H9 (cell line): ENCODE data around the gene MAD1L1. TPM values are rescaled to one million over a fixed set of nuclear protein-coding genes. Genes with fewer than 3 reads are reported as not detected.

Experiments
- DNase-seq: peaks from one replicate; pipeline ENCODE4 v3.0.0-alpha.2; 2017
- H2AFZ ChIP-seq: one replicate; pipeline ENCODE4 v1.6.1; 2013; ENCODE audit warnings: mild to moderate bottlenecking, low read length, control low read depth, moderate library complexity
- H2AK5ac ChIP-seq: 2 replicates; pipeline ENCODE4 v1.6.1; 2013; ENCODE audit warnings: low read length, control low read depth, mixed read lengths; ENCODE audit not compliant: insufficient read length
- H2BK120ac ChIP-seq: one replicate; pipeline ENCODE4 v1.6.1; 2013; ENCODE audit warnings: low read depth, mild to moderate bottlenecking, low read length, control low read depth, inconsistent platforms; ENCODE audit not compliant: poor library complexity, severe bottlenecking
- H2BK12ac ChIP-seq: 2 replicates; pipeline ENCODE4 v1.6.1; 2013; ENCODE audit warnings: low read length, control low read depth, mixed read lengths, low read depth; ENCODE audit not compliant: insufficient read length
- H2BK15ac ChIP-seq: 2 replicates; pipeline ENCODE4 v1.6.1; 2013; ENCODE audit warnings: low read depth, low read length, control low read depth
- H2BK20ac ChIP-seq: one replicate; pipeline ENCODE4 v1.6.1; 2013; ENCODE audit warnings: low read depth, mild to moderate bottlenecking, low read length, control low read depth, inconsistent platforms; ENCODE audit not compliant: poor library complexity, severe bottlenecking
- H2BK5ac ChIP-seq: 2 replicates; pipeline ENCODE4 v1.6.1; 2013; ENCODE audit warnings: low read length, control low read depth, mixed read lengths; ENCODE audit not compliant: insufficient read length
- H3K14ac ChIP-seq: 2 replicates; pipeline ENCODE4 v1.6.1; 2013; ENCODE audit warnings: low read length, control low read depth; ENCODE audit not compliant: insufficient read depth
- H3K18ac ChIP-seq: 2 replicates; pipeline ENCODE4 v1.6.1; 2013; ENCODE audit warnings: low read depth, mild to moderate bottlenecking, mixed read lengths, low read length, control low read depth; ENCODE audit not compliant: insufficient read length
- H3K23ac ChIP-seq: 2 replicates; pipeline ENCODE4 v1.6.1; 2013; ENCODE audit warnings: low read length, control low read depth, mixed read lengths, low read depth; ENCODE audit not compliant: insufficient read length
- H3K23me2 ChIP-seq: 2 replicates; pipeline ENCODE4 v1.6.1; 2013; ENCODE audit warnings: low read depth, mild to moderate bottlenecking, mixed read lengths, low read length, control low read depth; ENCODE audit not compliant: insufficient read length, poor library complexity, severe bottlenecking
- H3K27ac ChIP-seq: 2 replicates; pipeline ENCODE4 v1.5.1; 2013; ENCODE audit warnings: low read length, control low read depth, mixed read lengths, low read depth; ENCODE audit not compliant: insufficient read length
- H3K27me3 ChIP-seq: 2 replicates; pipeline ENCODE4 v1.6.1; 2013; ENCODE audit warnings: low read length, control low read depth, inconsistent platforms; ENCODE audit not compliant: insufficient read depth
- H3K4ac ChIP-seq: 2 replicates; pipeline ENCODE4 v1.6.1; 2013; ENCODE audit warnings: low read depth, mild to moderate bottlenecking, control low read depth, inconsistent platforms, low read length, moderate library complexity
- H3K4me1 ChIP-seq: 2 replicates; pipeline ENCODE4 v1.6.1; 2013; ENCODE audit warnings: low read length, control low read depth, inconsistent platforms; ENCODE audit not compliant: insufficient read depth
- H3K4me2 ChIP-seq: 2 replicates; pipeline ENCODE4 v1.6.1; 2013; ENCODE audit warnings: low read length, control low read depth, mixed read lengths; ENCODE audit not compliant: insufficient read length, insufficient read depth
- H3K56ac ChIP-seq: 2 replicates; pipeline ENCODE4 v1.6.1; 2013; ENCODE audit warnings: low read depth, mild to moderate bottlenecking, mixed read lengths, low read length, control low read depth; ENCODE audit not compliant: insufficient read length
- H3K79me1 ChIP-seq: 2 replicates; pipeline ENCODE4 v1.6.1; 2013; ENCODE audit warnings: low read depth, mild to moderate bottlenecking, moderate library complexity, low read length, control low read depth, inconsistent platforms; ENCODE audit not compliant: insufficient read depth, poor library complexity, severe bottlenecking
- H3K79me2 ChIP-seq: 2 replicates; pipeline ENCODE4 v1.6.1; 2013; ENCODE audit warnings: low read length, control low read depth, inconsistent platforms; ENCODE audit not compliant: insufficient read depth
- H3K9ac ChIP-seq: 2 replicates; pipeline ENCODE4 v1.6.1; 2013; ENCODE audit warnings: low read length, control low read depth, mixed read lengths; ENCODE audit not compliant: insufficient read length; ENCODE audit errors: extremely low read depth
- H3K9me3 ChIP-seq: one replicate; pipeline ENCODE4 v1.6.1; 2013; ENCODE audit warnings: low read depth, low read length, inconsistent platforms; ENCODE audit not compliant: control insufficient read depth
- H3T11ph ChIP-seq: one replicate; pipeline ENCODE4 v1.6.1; 2013; ENCODE audit warnings: mild to moderate bottlenecking, low read length, control low read depth, inconsistent platforms
- H4K20me1 ChIP-seq: one replicate; pipeline ENCODE4 v1.6.1; 2013; ENCODE audit not compliant: control insufficient read depth, insufficient read length, insufficient read depth
- H4K5ac ChIP-seq: 2 replicates; pipeline ENCODE4 v1.6.1; 2013; ENCODE audit warnings: low read depth, mild to moderate bottlenecking, mixed read lengths, low read length, control low read depth; ENCODE audit not compliant: insufficient read length
- H4K8ac ChIP-seq: replicated peaks from 2 replicates; pipeline ENCODE4 v1.6.1; 2013; ENCODE audit warnings: low read length, control low read depth, mixed read lengths, low read depth; ENCODE audit not compliant: insufficient read length
- H4K91ac ChIP-seq: 2 replicates; pipeline ENCODE4 v1.6.1; 2013; ENCODE audit warnings: low read depth, mild to moderate bottlenecking, moderate library complexity, mixed read lengths, low read length, control low read depth; ENCODE audit not compliant: insufficient read length
- H3K27ac Mint-ChIP-seq, 3 experiments: 2 replicates in 2 of 3; 3 replicates in 1 of 3; pipeline ENCODE4 v1.8.0; 2020 to 2021; ENCODE audit warnings: mixed read lengths in 3 of 3, mild to moderate bottlenecking in 1 of 3, moderate library complexity in 1 of 3
- H3K27me3 Mint-ChIP-seq: 2 replicates; pipeline ENCODE4 v1.8.0; 2021; ENCODE audit warnings: low read depth, mild to moderate bottlenecking, moderate library complexity, mixed read lengths
- H3K36me3 Mint-ChIP-seq, 3 experiments: 2 replicates in 2 of 3; 3 replicates in 1 of 3; pipeline ENCODE4 v1.8.0; 2020 to 2021; ENCODE audit warnings: low read depth in 3 of 3, mixed read lengths in 3 of 3; ENCODE audit not compliant: insufficient read depth in 1 of 3
- H3K4me1 Mint-ChIP-seq, 2 experiments: 2 replicates each; pipeline ENCODE4 v1.8.0; 2020; ENCODE audit warnings: mixed read lengths in 2 of 2
- H3K4me3 Mint-ChIP-seq, 2 experiments: 2 replicates in 1 of 2; 3 replicates in 1 of 2; pipeline ENCODE4 v1.8.0; 2020 to 2021; ENCODE audit warnings: mild to moderate bottlenecking in 2 of 2, mixed read lengths in 2 of 2, moderate library complexity in 1 of 2
- H3K9me3 Mint-ChIP-seq, 2 experiments: 2 replicates in 1 of 2; 3 replicates in 1 of 2; pipeline ENCODE4 v1.8.0; 2020; ENCODE audit warnings: mild to moderate bottlenecking in 2 of 2, mixed read lengths in 2 of 2, moderate library complexity in 1 of 2
- WGBS: extraction: QIAGEN DNeasy Blood & Tissue Kit; methylation state at CpG from one replicate; pipeline ENCODE4 v1.1.7; 2013; ENCODE audit warnings: missing lambda C conversion rate, low lambda C conversion rate, mixed read lengths; ENCODE audit not compliant: insufficient read length; ENCODE audit errors: extremely low coverage; 5-methylcytosine and 5-hydroxymethylcytosine counted together
- total RNA-seq: library from RNA; stranded (reverse); gene quantifications from 2 replicates; pipeline ENCODE4 v1.2.1, GENCODE V29; 2021
- TF ChIP-seq, protein P1 (sequence below): fragments of 200-600 bp; sonication (generic); conservative IDR thresholded peaks from 3 replicates; pipeline ENCODE4 v1.8.0; 2021; ENCODE audit warnings: antibody characterized with exemption, mild to moderate bottlenecking

MAD1L1 gene
- total RNA-seq, 1 experiment from 2014 or later = 39.0 TPM

DNA sequence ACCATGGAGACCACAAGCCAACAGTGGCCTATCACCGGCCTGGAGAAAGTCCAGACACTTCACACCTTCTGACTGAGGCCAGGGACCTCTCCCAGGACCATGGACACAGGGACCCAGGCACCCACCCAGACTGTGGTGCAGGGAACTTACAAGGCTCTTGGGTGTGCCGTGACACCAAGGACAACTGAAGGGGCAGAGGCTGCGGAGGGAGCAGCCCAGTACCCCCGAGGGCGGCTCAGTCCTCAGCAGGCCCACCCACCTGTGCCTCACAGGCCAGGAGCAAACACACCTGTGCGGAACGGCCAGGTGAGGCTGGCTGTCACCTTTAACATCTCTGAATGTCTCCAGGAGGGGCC is 182.3 kb downstream of the MAD1L1 start:
- WGBS = no CpG with 5 or more reads among the region's 7 CpGs
- TF ChIP-seq, protein P1, sequence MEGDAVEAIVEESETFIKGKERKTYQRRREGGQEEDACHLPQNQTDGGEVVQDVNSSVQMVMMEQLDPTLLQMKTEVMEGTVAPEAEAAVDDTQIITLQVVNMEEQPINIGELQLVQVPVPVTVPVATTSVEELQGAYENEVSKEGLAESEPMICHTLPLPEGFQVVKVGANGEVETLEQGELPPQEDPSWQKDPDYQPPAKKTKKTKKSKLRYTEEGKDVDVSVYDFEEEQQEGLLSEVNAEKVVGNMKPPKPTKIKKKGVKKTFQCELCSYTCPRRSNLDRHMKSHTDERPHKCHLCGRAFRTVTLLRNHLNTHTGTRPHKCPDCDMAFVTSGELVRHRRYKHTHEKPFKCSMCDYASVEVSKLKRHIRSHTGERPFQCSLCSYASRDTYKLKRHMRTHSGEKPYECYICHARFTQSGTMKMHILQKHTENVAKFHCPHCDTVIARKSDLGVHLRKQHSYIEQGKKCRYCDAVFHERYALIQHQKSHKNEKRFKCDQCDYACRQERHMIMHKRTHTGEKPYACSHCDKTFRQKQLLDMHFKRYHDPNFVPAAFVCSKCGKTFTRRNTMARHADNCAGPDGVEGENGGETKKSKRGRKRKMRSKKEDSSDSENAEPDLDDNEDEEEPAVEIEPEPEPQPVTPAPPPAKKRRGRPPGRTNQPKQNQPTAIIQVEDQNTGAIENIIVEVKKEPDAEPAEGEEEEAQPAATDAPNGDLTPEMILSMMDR = no peak
- no peak for DNase-seq
- H3K56ac ChIP-seq = no peak overlapping the region
- no peaks in the 10 kb centered on the region for H3K23me2 ChIP-seq
- no peaks in the 10 kb centered on the region for H3K4me1 ChIP-seq
- no peak overlapping the region for H3K9ac ChIP-seq
- H4K8ac ChIP-seq = no peak overlapping the region
- H3K14ac ChIP-seq = no peak overlapping the region; the same call in 1 of the 2 replicates
- H3K79me1 ChIP-seq = no peaks in the 10 kb centered on the region
- H2BK5ac ChIP-seq = no peak overlapping the region
- no peak overlapping the region for H2AFZ ChIP-seq
- H3K4ac ChIP-seq = no peak overlapping the region
- H3K23ac ChIP-seq = no peak overlapping the region
- no peak overlapping the region for H3K4me2 ChIP-seq
- no peak overlapping the region for H4K5ac ChIP-seq
- Mint-ChIP-seq H3K36me3 (peaks cover 0 to 4% (median 0%) of the 10 kb centered on the region in 3 experiments; a peak in 3 of 7 replicates), H3K27me3 (no peaks in the 10 kb centered on the region), H3K4me3 (no peak overlapping the region), H3K27ac (no peak overlapping the region; a peak in 1 of 7 replicates), H3K4me1 (peaks cover 5 to 8% of the 10 kb centered on the region in 2 experiments), H3K9me3 (no peaks in the 10 kb centered on the region)
- H2BK120ac ChIP-seq = no peak overlapping the region
- H2AK5ac ChIP-seq = no peak overlapping the region
- no peak overlapping the region for H4K91ac ChIP-seq
- H2BK20ac ChIP-seq = no peak overlapping the region
- H4K20me1 ChIP-seq = no peaks in the 10 kb centered on the region
- H3K18ac ChIP-seq = no peak overlapping the region
- H3K79me2 ChIP-seq = no peaks in the 10 kb centered on the region
- H3T11ph ChIP-seq = no peak overlapping the region
- no peak overlapping the region for H2BK15ac ChIP-seq
- no peak overlapping the region for H3K27ac ChIP-seq
- H3K9me3 ChIP-seq = no peaks in the 10 kb centered on the region
- no peaks in the 10 kb centered on the region for H3K27me3 ChIP-seq
- H2BK12ac ChIP-seq = no peak overlapping the region
